ENCODE results near the gene WNT6. TPM values are rescaled to one million over a fixed set of nuclear protein-coding genes. Genes with fewer than 3 reads are reported as not detected.
A peak's percentile ranks its signal among the peaks of the same experiment; 100 is the strongest.

Gene WNT6
- total RNA-seq, 1 donor from 2014 or later: 2.6 TPM

GRCh38 chr2:218896501-218897393 lies 37.1 kb downstream of the WNT6 start:
- H3K4me1 Mint-ChIP-seq (ENCODE audit: low read depth, unreplicated experiment): peaks cover 25% of the 10 kb centered on the region
- Histone ChIP-seq H3K27me3 (ENCODE audit: insufficient read depth, low read length) (peaks cover 83% of the 10 kb centered on the region), H3K79me2 (ENCODE audit: insufficient read depth, low read length) (no peaks in the 10 kb centered on the region), H4K20me1 (ENCODE audit: insufficient read depth, low read length) (no peaks in the 10 kb centered on the region), H3K9me3 (ENCODE audit: insufficient read depth, low read depth, low read length) (no peaks in the 10 kb centered on the region), H3K4me2 (ENCODE audit: low read length) (peak overlapping the region; percentile 81), H3K4me3 (ENCODE audit: insufficient read depth, low read depth, low read length) (peak overlapping the region; percentile 33), H3K9ac (ENCODE audit: low read length) (peak overlapping the region; percentile 52), H3K27ac (ENCODE audit: low read depth, low read length) (no peak overlapping the region), H3K4me1 (ENCODE audit: insufficient read depth, low read length) (peaks cover 27% of the 10 kb centered on the region), H2AFZ (ENCODE audit: low read depth, low read length) (peak overlapping the region; percentile 60), H3K36me3 (ENCODE audit: insufficient read depth, low read length) (no peaks in the 10 kb centered on the region)
- TF ChIP-seq EZH2 (IDR thresholded peaks at IDR 0.05; ENCODE audit: insufficient read depth, low read length) (peak; percentile 21), CTCF (IDR thresholded peaks at IDR 0.05; ENCODE audit: insufficient read depth, low read depth, low read length) (no peak)
- no peak overlapping the region for H3K4me3 Mint-ChIP-seq (ENCODE audit: unreplicated experiment)
- no peaks in the 10 kb centered on the region for H3K36me3 Mint-ChIP-seq (ENCODE audit: low read depth, unreplicated experiment)
- no peak overlapping the region for H3K27ac Mint-ChIP-seq (ENCODE audit: unreplicated experiment)
- H3K9me3 Mint-ChIP-seq (ENCODE audit: unreplicated experiment): peaks cover 6% of the 10 kb centered on the region
- DNase-seq (ENCODE audit: low read depth) (peak; percentile 41), FAIRE-seq (no peak)
- peaks cover 61% of the 10 kb centered on the region for H3K27me3 Mint-ChIP-seq (ENCODE audit: low read depth, unreplicated experiment)

- H3K4me3 ChIP-seq (ENCODE audit: insufficient read depth, low read depth, low read length): no peak overlapping the region
- H3K4me2 ChIP-seq (ENCODE audit: low read length): peak overlapping the region; percentile 81
- no peaks in the 10 kb centered on the region for H3K36me3 ChIP-seq (ENCODE audit: insufficient read depth, low read length)
- peaks cover 8% of the 10 kb centered on the region for H3K9me3 Mint-ChIP-seq (ENCODE audit: unreplicated experiment)
- FAIRE-seq (no peak), DNase-seq (ENCODE audit: low read depth) (no peak)
- H3K27me3 Mint-ChIP-seq (ENCODE audit: low read depth, unreplicated experiment): peaks cover 63% of the 10 kb centered on the region
- TF ChIP-seq EZH2 (IDR thresholded peaks at IDR 0.05; ENCODE audit: insufficient read depth, low read length) (peak; percentile 65), CTCF (IDR thresholded peaks at IDR 0.05; ENCODE audit: insufficient read depth, low read depth, low read length) (no peak)
- no peak overlapping the region for H2AFZ ChIP-seq (ENCODE audit: low read depth, low read length)
- H3K9ac ChIP-seq (ENCODE audit: low read length): no peak overlapping the region
- H3K27ac ChIP-seq (ENCODE audit: low read depth, low read length): no peak overlapping the region
- H4K20me1 ChIP-seq (ENCODE audit: insufficient read depth, low read length): no peaks in the 10 kb centered on the region
- peaks cover 25% of the 10 kb centered on the region for H3K4me1 Mint-ChIP-seq (ENCODE audit: low read depth, unreplicated experiment)
- no peak overlapping the region for H3K27ac Mint-ChIP-seq (ENCODE audit: unreplicated experiment)
- no peaks in the 10 kb centered on the region for H3K9me3 ChIP-seq (ENCODE audit: insufficient read depth, low read depth, low read length)
- peaks cover 25% of the 10 kb centered on the region for H3K4me1 ChIP-seq (ENCODE audit: insufficient read depth, low read length)
- peak overlapping the region; percentile 51 for H3K4me3 Mint-ChIP-seq (ENCODE audit: unreplicated experiment)
- no peaks in the 10 kb centered on the region for H3K79me2 ChIP-seq (ENCODE audit: insufficient read depth, low read length)
- no peaks in the 10 kb centered on the region for H3K36me3 Mint-ChIP-seq (ENCODE audit: low read depth, unreplicated experiment)
- peaks cover 81% of the 10 kb centered on the region for H3K27me3 ChIP-seq (ENCODE audit: insufficient read depth, low read length)
These were observed 37.9 kb downstream of the WNT6 start for GRCh38 chr2:218897394-218898108.
